B cell (primary cell): Measurements from ENCODE around the gene RABEP2. TPM values are rescaled to one million over a fixed set of nuclear protein-coding genes. Genes with fewer than 3 reads are reported as not detected.

ENCODE experiments used
- ATAC-seq: fragments of 200-7000 bp; cut with Tn5 transposase; one replicate; pipeline ENCODE4 v1.10.0; 2021; ENCODE audit warnings: low read depth, mild to moderate bottlenecking, moderate number of reproducible peaks, moderate library complexity
- CTCF ChIA-PET: fragments of 350-600 bp; sonication (Branson Sonifier 250); formaldehyde crosslinking; loops from one replicate; lab custom pipeline; 2021; ENCODE audit warnings: antibody characterized with exemption, inconsistent platforms; lab: Charles Lee
- POLR2A ChIA-PET: fragments of 350-600 bp; sonication (Branson Sonifier 250); formaldehyde crosslinking; loops from one replicate; lab custom pipeline; 2021; ENCODE audit warnings: antibody characterized with exemption; lab: Charles Lee
- DNase-seq: peaks from one replicate; pipeline ENCODE4 v3.0.0; 2013
- H2AFZ ChIP-seq: 2 replicates; pipeline ENCODE4 v1.6.1; 2012; ENCODE audit warnings: mild to moderate bottlenecking, low read depth, low read length; ENCODE audit not compliant: insufficient read depth, poor library complexity, severe bottlenecking
- H3K27ac ChIP-seq, 2 donors: 1 replicate in 1 of 2; 2 replicates in 1 of 2; pipeline ENCODE4 v1.5.1; 2012 to 2013; ENCODE audit warnings: low read length in 2 of 2, mild to moderate bottlenecking in 2 of 2, moderate library complexity in 1 of 2
- H3K27me3 ChIP-seq, 4 experiments: fragments of 200-600 bp in 1 of 4; sonication (generic) in 1 of 4; replicated peaks in 1 of 4; 1 replicate in 2 of 4; 2 replicates in 2 of 4; pipeline versions ENCODE4 v1.6.1 to v1.7.0; 2013 to 2016; ENCODE audit warnings: low read length in 3 of 4, mild to moderate bottlenecking in 2 of 4, mixed read lengths in 1 of 4, moderate library complexity in 1 of 4; ENCODE audit not compliant: insufficient read depth in 4 of 4, control insufficient read depth in 3 of 4; ENCODE audit errors: control extremely low read depth in 1 of 4
- H3K36me3 ChIP-seq, 2 experiments: replicated peaks in 1 of 2; 1 replicate in 1 of 2; 2 replicates in 1 of 2; pipeline versions ENCODE4 v1.6.1 to v1.7.1; 2013; ENCODE audit warnings: low read length in 1 of 2; ENCODE audit not compliant: insufficient read depth in 2 of 2, control insufficient read depth in 1 of 2; ENCODE audit errors: control extremely low read depth in 1 of 2, extremely low read depth in 1 of 2
- H3K4me1 ChIP-seq, 2 donors: fragments of 200-600 bp in 1 of 2; sonication (generic) in 1 of 2; 1 replicate in 1 of 2; 2 replicates in 1 of 2; pipeline versions ENCODE4 v1.5.1 to v1.6.1; 2013 to 2017; ENCODE audit warnings: low read length in 2 of 2; ENCODE audit not compliant: control insufficient read depth in 2 of 2, insufficient read depth in 2 of 2
- H3K4me2 ChIP-seq: replicated peaks from 2 replicates; pipeline ENCODE3; 2012; ENCODE audit warnings: mild to moderate bottlenecking, low read depth, low read length; ENCODE audit not compliant: poor library complexity, severe bottlenecking
- H3K4me3 ChIP-seq, 5 experiments: fragments of 200-600 bp in 1 of 5; sonication (generic) in 1 of 5; 1 replicate in 3 of 5; 2 replicates in 2 of 5; pipeline versions ENCODE4 v1.5.1 to v1.7.0; 2011 to 2016; ENCODE audit warnings: low read length in 4 of 5, mild to moderate bottlenecking in 4 of 5, low read depth in 2 of 5, control low read depth in 1 of 5, moderate library complexity in 1 of 5; ENCODE audit not compliant: insufficient read depth in 1 of 5; ENCODE audit errors: control extremely low read depth in 1 of 5, extremely low read depth in 1 of 5
- H3K79me2 ChIP-seq: fragments of 200-600 bp; sonication (generic); one replicate; pipeline ENCODE4 v1.6.0; 2016; ENCODE audit warnings: low read length; ENCODE audit not compliant: control insufficient read depth, insufficient read depth
- H3K9ac ChIP-seq: fragments of 200-600 bp; sonication (generic); 2 replicates; pipeline ENCODE4 v1.6.1; 2017; ENCODE audit warnings: mild to moderate bottlenecking, low read length, moderate library complexity
- H3K9me3 ChIP-seq, 3 donors: one replicate each; pipeline versions ENCODE4 v1.6.1 to v1.7.1; 2013; ENCODE audit warnings: low read length in 2 of 3; ENCODE audit not compliant: control insufficient read depth in 2 of 3, insufficient read depth in 1 of 3; ENCODE audit errors: control extremely low read depth in 1 of 3
- H4K20me1 ChIP-seq: 2 replicates; pipeline ENCODE4 v1.6.0; 2012; ENCODE audit warnings: mild to moderate bottlenecking, low read length; ENCODE audit not compliant: insufficient read depth, control insufficient read depth, poor library complexity, severe bottlenecking
- H3K27ac Mint-ChIP-seq: one replicate; pipeline ENCODE4 v1.8.0; 2021; ENCODE audit warnings: mixed read lengths
- H3K27me3 Mint-ChIP-seq: one replicate; pipeline ENCODE4 v1.8.0; 2021; ENCODE audit warnings: mixed read lengths
- H3K4me1 Mint-ChIP-seq: one replicate; pipeline ENCODE4 v1.8.0; 2021; ENCODE audit warnings: mixed read lengths
- H3K4me3 Mint-ChIP-seq: one replicate; pipeline ENCODE4 v1.8.0; 2021; ENCODE audit warnings: mixed read lengths
- H3K9me3 Mint-ChIP-seq: one replicate; pipeline ENCODE4 v1.8.0; 2022; ENCODE audit warnings: mixed read lengths; ENCODE audit not compliant: insufficient read depth
- CTCF ChIP-seq: fragments of 200-600 bp; IDR thresholded peaks from one replicate; pipeline ENCODE4 v1.8.0; 2022; ENCODE audit warnings: antibody characterized with exemption, mild to moderate bottlenecking
- EZH2 ChIP-seq: IDR thresholded peaks from 2 replicates; pipeline ENCODE4 v1.6.1; 2012; ENCODE audit warnings: borderline replicate concordance, low read depth, mild to moderate bottlenecking, moderate library complexity, low read length; ENCODE audit not compliant: insufficient read depth, poor library complexity, severe bottlenecking
- WGBS: methylation state at CpG from one replicate; pipeline ENCODE4 v1.1.5; 2013; ENCODE audit warnings: missing lambda C conversion rate; ENCODE audit not compliant: insufficient coverage; 5-methylcytosine and 5-hydroxymethylcytosine counted together
- intact Hi-C: fragments of 100-400 bp; cut with micrococcal nuclease; formaldehyde crosslinking; loops from one replicate; pipeline ENCODE4 v1.10.0; 2022
- polyA plus RNA-seq: library from polyadenylated mRNA; depleted of rRNA; stranded (reverse); fragments of >200 nt; gene quantifications from 2 replicates; pipeline ENCODE4 v1.2.3, GENCODE V29; 2012
- total RNA-seq, 2 donors: library from RNA; stranded (reverse); fragments of 120-200 nt in 1 of 2; gene quantifications; 1 replicate in 1 of 2; 2 replicates in 1 of 2; pipeline versions ENCODE4 v1.2.3 to v1.2.4, GENCODE V29; 2013 to 2022

Gene RABEP2
- total and polyA plus RNA-seq, 2 donors (not counting 1 experiment from before 2014, with no cell fraction given): 136 to 178 TPM

- Histone ChIP-seq H3K4me1 (peaks cover 5 to 25% of the 10 kb centered on the region in 2 donors), H2AFZ (peak overlapping the region; percentile 99), H3K27ac (peak overlapping the region; percentile 79 to 82), H3K4me3 (peak overlapping the region; percentile 9 to 98 (median 77)), H3K79me2 (peaks cover 4% of the 10 kb centered on the region), H3K4me2 (peak overlapping the region; percentile 81), H3K27me3 (no peaks in the 10 kb centered on the region), H3K36me3 (peaks cover 0 to 15% of the 10 kb centered on the region in 2 experiments), H4K20me1 (peaks cover 28% of the 10 kb centered on the region), H3K9ac (peak overlapping the region; percentile 95), H3K9me3 (no peaks in the 10 kb centered on the region)
- Mint-ChIP-seq H3K27me3 (no peaks in the 10 kb centered on the region), H3K4me1 (peaks cover 28% of the 10 kb centered on the region), H3K4me3 (peak overlapping the region; percentile 100), H3K9me3 (no peaks in the 10 kb centered on the region), H3K27ac (peak overlapping the region; percentile 99)
- DNase-seq (peak; percentile 41), ATAC-seq (no peak)
- 5% methylated on average over 34 of the region's 42 CpGs for WGBS
- intact Hi-C loops: loop anchor here (1.0 kb wide), 5 partner anchors 15 to 86 kb away; partner anchors contain the start of genes NFATC2IP and RABEP2
- CTCF ChIA-PET: interaction anchor here (0.6 to 5.1 kb wide), 6 partner anchors 10 to 82 kb away, joined by 3 to 70 read pairs (median 9); partner anchors contain the start of gene TUFM
- POLR2A ChIA-PET: interaction anchor here (1.1 to 5.1 kb wide), 8 partner anchors 11 to 86 kb away, joined by 3 to 56 read pairs (median 14); partner anchors contain the start of genes ATXN2L, CD19, NFATC2IP and RABEP2
- no peak for TF ChIP-seq EZH2
- TF ChIP-seq CTCF: no peak
These were observed 60.9 kb downstream of the RABEP2 start for GRCh38 chr16:28863929-28864793.
